ENCODE data around the gene STC2.

Gene STC2

DNA sequence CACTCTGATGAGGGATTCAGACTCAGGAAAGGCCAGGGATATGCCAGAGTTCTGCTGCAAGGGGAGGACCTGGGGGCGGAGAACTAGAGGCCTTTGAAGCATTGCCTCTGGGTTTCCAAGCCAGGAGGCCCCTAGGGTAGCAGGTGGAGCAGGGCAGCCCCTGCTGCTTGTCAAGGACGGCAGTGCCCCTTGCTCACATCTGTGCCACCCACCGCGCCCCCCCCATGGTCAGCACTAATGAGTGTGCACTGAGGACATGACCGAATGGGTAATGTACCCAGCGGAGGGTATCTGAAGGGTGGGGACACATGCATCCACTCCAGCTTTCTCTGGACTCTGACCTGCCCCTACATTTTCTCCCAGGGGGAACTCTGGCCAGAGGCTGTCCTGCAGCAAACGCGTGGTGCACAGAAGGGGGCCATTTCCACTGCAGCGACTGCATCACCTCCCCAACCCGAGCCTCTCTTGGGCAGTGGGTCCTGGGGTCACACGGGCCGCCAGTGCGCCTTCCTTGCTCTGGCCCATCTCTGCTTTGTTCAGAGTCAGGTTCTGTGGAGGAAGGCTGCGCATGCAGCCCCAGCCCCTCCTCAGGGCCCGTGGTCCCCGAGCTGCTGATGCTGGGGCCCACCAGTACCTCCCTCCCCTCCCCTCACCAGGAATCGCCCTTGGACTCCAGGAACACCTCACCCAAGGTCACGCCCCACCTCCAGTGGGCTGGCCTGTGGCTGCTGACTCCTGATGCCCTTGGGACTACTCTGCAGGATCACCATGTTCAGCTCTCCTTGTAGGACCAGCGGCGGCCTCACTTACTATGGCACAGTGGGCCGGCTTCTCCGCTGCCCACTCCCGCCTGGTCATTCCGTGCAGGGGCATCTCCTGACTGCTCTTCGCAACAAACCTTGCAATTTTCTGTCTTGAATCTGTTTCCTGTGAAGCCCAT, 31.2 kb downstream of the STC2 start:
- TF ChIP-seq CTCF (conservative IDR thresholded peaks at IDR 0.05), result no peak
- no peak overlapping the region for H3K27ac ChIP-seq

DNA sequence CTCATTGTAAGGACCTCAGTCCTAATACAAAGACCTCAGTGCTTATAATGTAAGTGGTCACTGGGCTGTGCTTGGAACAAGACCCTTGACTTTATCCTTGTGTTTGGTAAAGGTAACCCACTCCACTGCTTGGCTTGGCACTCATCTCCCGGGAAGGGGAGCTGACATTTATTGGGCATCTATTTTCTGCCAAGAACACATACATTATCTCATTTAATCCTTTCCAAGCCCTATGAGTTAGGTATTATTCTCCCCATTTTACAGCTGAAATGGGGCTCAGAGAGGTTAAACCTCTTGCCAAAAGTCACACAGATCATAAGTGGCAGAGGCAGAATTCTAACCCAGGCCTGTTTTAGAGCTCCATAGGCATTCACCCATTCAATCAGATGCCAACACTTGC, 32.4 kb downstream of the STC2 start:
- H3K27ac ChIP-seq, result no peak overlapping the region
- no peak for TF ChIP-seq CTCF (conservative IDR thresholded peaks at IDR 0.05)

DNA sequence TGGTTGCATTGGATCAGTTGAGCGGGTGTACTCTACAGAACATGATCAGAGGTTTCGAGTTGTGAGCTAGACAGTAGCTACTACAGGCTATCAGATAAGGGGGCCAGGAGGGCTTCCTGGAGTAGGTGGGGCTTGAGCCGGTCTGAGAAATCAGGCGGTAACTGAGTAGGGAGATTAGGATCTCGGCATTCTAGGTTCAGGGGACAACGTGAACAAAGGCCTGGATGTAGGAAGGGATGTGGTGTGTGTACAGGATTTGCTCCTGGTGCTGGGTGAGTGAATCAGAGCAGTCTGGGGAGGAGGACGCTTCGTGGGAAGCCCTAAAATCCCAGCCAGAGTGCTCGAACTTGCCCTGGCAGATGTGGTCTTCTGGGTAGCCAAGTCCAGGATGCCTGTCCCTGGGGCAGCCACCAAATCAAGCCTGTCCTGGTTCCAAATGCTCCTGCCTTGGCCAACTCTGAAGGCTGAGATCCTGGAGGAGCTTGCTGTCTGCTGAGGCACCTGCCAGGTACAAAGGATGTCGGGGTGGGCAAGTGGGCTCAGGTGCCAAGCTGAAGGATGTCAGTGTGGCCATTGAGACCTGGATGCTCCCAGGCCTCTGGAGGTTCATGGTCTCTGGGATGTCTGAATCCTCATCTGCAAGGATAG, 33.4 kb downstream of the STC2 start:
- TF ChIP-seq CTCF (conservative IDR thresholded peaks at IDR 0.05), result no peak
- H3K27ac ChIP-seq, result no peak overlapping the region; the same call in 1 of the 2 replicates

DNA sequence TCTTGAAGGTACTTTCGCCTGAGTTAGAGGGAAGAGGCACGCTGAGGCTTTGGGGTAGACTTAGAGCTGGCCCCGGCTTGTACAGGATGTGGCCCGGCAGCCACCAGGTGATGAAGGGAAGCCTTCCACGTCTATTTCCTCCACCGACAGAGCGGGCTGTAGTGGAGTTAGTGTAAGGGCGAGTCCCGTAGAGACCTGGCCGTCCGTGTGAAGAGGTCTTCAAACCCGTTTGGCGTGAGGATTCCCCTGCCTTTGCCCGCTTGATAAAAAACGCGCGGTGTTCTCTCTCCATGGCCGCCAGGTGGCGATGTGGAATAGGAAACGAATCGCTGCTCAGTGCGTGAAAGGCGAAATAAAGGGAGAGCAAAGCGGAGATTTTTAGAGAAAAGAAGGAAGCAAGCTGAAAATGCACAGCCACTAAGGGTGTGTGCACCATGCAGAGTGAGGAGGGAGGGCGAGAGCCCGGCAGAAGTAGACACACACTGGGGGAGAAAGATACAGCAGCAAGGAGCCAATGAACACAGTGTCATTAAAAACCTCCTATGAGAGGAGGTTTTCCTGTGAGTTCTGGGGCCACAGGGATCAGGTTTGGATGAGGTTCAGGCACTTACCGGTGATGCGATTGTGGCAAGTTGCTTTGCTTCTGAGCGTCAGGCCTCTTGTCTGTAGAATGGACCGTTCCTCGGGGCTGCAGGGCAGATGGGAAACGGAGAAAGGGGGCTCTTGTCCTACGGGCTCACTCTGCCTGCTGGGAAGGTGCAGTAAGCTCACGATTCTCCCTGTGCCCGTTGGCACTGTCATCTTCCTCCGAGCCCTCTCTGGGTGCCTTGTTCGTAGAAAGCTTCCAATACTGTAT, 34.2 kb downstream of the STC2 start:
- TF ChIP-seq CTCF (conservative IDR thresholded peaks at IDR 0.05), result peak; percentile 92

DNA sequence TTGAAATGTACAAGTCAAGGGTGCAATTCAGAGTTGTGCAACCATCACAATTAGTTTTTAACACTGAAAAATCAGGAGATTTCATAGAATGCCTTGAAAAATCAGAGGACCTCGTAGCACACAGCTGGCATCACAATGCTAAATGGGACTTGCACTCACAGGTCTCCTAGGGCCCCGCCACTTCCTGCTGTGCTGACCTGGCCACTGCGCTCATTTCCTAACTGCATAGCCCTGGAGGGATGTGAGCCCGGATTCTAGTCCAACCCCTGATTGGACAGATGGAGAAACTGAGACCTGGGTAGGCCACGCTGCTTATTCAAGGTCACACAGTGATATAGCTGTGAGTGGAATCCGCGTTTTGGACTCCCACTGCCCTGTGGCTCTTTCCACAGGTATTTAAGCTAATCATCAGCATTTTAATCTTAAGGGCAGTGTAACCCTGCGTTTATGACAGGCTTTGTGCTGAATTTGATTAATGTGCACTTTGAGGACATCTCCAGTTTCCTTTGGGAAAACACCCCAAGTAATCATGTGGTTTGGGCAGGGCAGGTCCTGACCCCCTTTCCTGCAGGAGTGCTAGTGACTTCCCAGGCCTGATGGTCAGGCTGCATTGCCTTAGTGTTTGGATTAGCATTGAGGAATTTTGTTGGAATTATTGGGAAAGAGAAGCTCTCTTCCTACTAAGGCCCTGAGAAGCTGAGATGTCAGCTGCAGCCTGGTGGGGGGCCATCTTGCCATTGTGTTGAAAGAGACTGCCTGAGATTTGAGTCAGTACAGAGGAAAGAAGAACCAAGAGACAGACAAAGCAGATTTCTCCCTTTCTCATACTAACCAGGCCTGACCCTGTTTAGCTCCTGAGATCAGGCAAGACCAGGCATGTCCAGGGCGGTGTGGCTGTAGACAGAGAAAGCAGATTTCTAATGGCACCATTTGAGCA, 36.2 kb downstream of the STC2 start:
- TF ChIP-seq CTCF (conservative IDR thresholded peaks at IDR 0.05), result no peak
- no peak overlapping the region for H3K27ac ChIP-seq

More for the DNA sequence above, 34.2 kb downstream of the STC2 start:
- H3K27ac ChIP-seq, result no peak overlapping the region; the same call in 1 of the 2 replicates

- H3K27ac ChIP-seq, result no peak overlapping the region
- TF ChIP-seq CTCF (conservative IDR thresholded peaks at IDR 0.05), result no peak
These were observed 37.6 kb downstream of the STC2 start for GRCh38 chr5:173290477-173291131.

Measured in VCaP (cell line).